Measurements from ENCODE around the gene ABHD13. TPM values are rescaled to one million over a fixed set of nuclear protein-coding genes. Genes with fewer than 3 reads are reported as not detected.

Gene ABHD13
- total and polyA plus RNA-seq, 2 experiments from 2014 or later: 5.4 to 10.4 TPM

GRCh38 chr13:108273429-108274118 is 55.4 kb downstream of the ABHD13 start (continued):
- TF ChIP-seq ZNF114 (CRISPR knock-in tag; IDR thresholded peaks at IDR 0.05) (no peak), POLR2AphosphoS5 (IDR thresholded peaks at IDR 0.05; ENCODE audit: low read depth) (no peak), JUNB (IDR thresholded peaks at IDR 0.05; ENCODE audit: unreplicated experiment) (no peak), CREB1 (CRISPR knock-in tag; IDR thresholded peaks at IDR 0.05; ENCODE audit: low read depth) (no peak), ZNF331 (CRISPR knock-in tag; IDR thresholded peaks at IDR 0.05; ENCODE audit: low read depth) (no peak)

- H3K9me2 ChIP-seq (ENCODE audit: insufficient read depth): peaks cover 5% of the 10 kb centered on the region; the same call in 1 of the 2 replicates
- H3K4me2 ChIP-seq: no peak overlapping the region
- H3K4me3 ChIP-seq: no peak overlapping the region
- peaks cover 15% of the 10 kb centered on the region for H3K4me1 Mint-ChIP-seq
- H3K36me3 ChIP-seq (ENCODE audit: insufficient read depth): no peaks in the 10 kb centered on the region
- H3K4me3 Mint-ChIP-seq: no peak overlapping the region
- DNase-seq (ENCODE audit: low spot score): no peak
- no peaks in the 10 kb centered on the region for H3K79me2 ChIP-seq (replicated peaks; ENCODE audit: insufficient read depth)
- H3K27ac Mint-ChIP-seq: no peak overlapping the region
- no peaks in the 10 kb centered on the region for H3K9me3 Mint-ChIP-seq
- H3K27ac ChIP-seq (ENCODE audit: low read depth): no peak overlapping the region
- no peak for ATAC-seq
- no peaks in the 10 kb centered on the region for H3F3A ChIP-seq (replicated peaks; ENCODE audit: low read depth)
- no peaks in the 10 kb centered on the region for H3K27me3 ChIP-seq (ENCODE audit: insufficient read depth)
- H2AFZ ChIP-seq: no peak overlapping the region
- no peaks in the 10 kb centered on the region for H4K20me1 ChIP-seq (replicated peaks; ENCODE audit: insufficient read depth)
- H3K36me3 Mint-ChIP-seq (ENCODE audit: low read depth): no peaks in the 10 kb centered on the region; the same call in 2 of the 3 replicates
- H3K27me3 Mint-ChIP-seq (ENCODE audit: insufficient read depth, low read depth, poor library complexity): no peaks in the 10 kb centered on the region
- H3K4me1 ChIP-seq (ENCODE audit: insufficient read depth): peaks cover 4% of the 10 kb centered on the region; the same call in 1 of the 2 replicates
- TF ChIP-seq CREB1 (CRISPR knock-in tag; IDR thresholded peaks at IDR 0.05; ENCODE audit: low read depth) (no peak), REST (IDR thresholded peaks at IDR 0.05; ENCODE audit: unreplicated experiment) (no peak), NANOG (IDR thresholded peaks at IDR 0.05; ENCODE audit: borderline replicate concordance) (no peak), EZH2phosphoT487 (IDR thresholded peaks at IDR 0.05; ENCODE audit: unreplicated experiment) (no peak), ETS1 (IDR thresholded peaks at IDR 0.05) (no peak), CTCF (conservative IDR thresholded peaks at IDR 0.05; ENCODE audit: low read depth in 2 of 2) (no peak), POLR2AphosphoS5 (IDR thresholded peaks at IDR 0.05; ENCODE audit: low read depth) (no peak), ZNF114 (CRISPR knock-in tag; IDR thresholded peaks at IDR 0.05) (no peak), ZNF331 (CRISPR knock-in tag; IDR thresholded peaks at IDR 0.05; ENCODE audit: low read depth) (no peak), STAT1 (IDR thresholded peaks at IDR 0.05; ENCODE audit: unreplicated experiment) (no peak)
- TF ChIP-seq, protein P1, sequence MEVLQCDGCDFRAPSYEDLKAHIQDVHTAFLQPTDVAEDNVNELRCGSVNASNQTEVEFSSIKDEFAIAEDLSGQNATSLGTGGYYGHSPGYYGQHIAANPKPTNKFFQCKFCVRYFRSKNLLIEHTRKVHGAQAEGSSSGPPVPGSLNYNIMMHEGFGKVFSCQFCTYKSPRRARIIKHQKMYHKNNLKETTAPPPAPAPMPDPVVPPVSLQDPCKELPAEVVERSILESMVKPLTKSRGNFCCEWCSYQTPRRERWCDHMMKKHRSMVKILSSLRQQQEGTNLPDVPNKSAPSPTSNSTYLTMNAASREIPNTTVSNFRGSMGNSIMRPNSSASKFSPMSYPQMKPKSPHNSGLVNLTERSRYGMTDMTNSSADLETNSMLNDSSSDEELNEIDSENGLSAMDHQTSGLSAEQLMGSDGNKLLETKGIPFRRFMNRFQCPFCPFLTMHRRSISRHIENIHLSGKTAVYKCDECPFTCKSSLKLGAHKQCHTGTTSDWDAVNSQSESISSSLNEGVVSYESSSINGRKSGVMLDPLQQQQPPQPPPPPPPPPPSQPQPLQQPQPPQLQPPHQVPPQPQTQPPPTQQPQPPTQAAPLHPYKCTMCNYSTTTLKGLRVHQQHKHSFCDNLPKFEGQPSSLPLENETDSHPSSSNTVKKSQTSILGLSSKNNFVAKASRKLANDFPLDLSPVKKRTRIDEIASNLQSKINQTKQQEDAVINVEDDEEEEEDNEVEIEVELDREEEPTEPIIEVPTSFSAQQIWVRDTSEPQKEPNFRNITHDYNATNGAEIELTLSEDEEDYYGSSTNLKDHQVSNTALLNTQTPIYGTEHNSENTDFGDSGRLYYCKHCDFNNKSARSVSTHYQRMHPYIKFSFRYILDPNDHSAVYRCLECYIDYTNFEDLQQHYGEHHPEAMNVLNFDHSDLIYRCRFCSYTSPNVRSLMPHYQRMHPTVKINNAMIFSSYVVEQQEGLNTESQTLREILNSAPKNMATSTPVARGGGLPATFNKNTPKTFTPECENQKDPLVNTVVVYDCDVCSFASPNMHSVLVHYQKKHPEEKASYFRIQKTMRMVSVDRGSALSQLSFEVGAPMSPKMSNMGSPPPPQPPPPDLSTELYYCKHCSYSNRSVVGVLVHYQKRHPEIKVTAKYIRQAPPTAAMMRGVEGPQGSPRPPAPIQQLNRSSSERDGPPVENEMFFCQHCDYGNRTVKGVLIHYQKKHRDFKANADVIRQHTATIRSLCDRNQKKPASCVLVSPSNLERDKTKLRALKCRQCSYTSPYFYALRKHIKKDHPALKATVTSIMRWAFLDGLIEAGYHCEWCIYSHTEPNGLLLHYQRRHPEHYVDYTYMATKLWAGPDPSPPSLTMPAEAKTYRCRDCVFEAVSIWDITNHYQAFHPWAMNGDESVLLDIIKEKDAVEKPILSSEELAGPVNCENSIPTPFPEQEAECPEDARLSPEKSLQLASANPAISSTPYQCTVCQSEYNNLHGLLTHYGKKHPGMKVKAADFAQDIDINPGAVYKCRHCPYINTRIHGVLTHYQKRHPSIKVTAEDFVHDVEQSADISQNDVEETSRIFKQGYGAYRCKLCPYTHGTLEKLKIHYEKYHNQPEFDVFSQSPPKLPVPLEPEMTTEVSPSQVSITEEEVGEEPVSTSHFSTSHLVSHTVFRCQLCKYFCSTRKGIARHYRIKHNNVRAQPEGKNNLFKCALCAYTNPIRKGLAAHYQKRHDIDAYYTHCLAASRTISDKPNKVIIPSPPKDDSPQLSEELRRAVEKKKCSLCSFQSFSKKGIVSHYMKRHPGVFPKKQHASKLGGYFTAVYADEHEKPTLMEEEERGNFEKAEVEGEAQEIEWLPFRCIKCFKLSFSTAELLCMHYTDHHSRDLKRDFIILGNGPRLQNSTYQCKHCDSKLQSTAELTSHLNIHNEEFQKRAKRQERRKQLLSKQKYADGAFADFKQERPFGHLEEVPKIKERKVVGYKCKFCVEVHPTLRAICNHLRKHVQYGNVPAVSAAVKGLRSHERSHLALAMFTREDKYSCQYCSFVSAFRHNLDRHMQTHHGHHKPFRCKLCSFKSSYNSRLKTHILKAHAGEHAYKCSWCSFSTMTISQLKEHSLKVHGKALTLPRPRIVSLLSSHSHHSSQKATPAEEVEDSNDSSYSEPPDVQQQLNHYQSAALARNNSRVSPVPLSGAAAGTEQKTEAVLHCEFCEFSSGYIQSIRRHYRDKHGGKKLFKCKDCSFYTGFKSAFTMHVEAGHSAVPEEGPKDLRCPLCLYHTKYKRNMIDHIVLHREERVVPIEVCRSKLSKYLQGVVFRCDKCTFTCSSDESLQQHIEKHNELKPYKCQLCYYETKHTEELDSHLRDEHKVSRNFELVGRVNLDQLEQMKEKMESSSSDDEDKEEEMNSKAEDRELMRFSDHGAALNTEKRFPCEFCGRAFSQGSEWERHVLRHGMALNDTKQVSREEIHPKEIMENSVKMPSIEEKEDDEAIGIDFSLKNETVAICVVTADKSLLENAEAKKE (CRISPR knock-in tag; IDR thresholded peaks at IDR 0.05): no peak
Observed at GRCh38 chr13:108274718-108275117, 56.5 kb downstream of the ABHD13 start.
